AG10803 (cell line): ENCODE measurements around the gene TMEM225.
"Not testable (repeated sequence)": the region's sequence is repeated elsewhere in the genome, so short reads cannot be mapped to it uniquely, and the experiment has no call there.

Experiments used
- DNase-seq: peaks from one replicate; pipeline ENCODE4 v3.0.0; 2010; ENCODE audit warnings: low read depth
- H3K4me3 ChIP-seq: 2 replicates; pipeline ENCODE4 v1.5.1; 2011; ENCODE audit warnings: mild to moderate bottlenecking, low read length, control low read depth
- TF ChIP-seq, protein P1 (sequence below): conservative IDR thresholded peaks from 2 replicates; pipeline ENCODE4 v1.5.1; 2011; ENCODE audit warnings: mild to moderate bottlenecking, low read length, control low read depth, inconsistent platforms

Gene TMEM225

DNA sequence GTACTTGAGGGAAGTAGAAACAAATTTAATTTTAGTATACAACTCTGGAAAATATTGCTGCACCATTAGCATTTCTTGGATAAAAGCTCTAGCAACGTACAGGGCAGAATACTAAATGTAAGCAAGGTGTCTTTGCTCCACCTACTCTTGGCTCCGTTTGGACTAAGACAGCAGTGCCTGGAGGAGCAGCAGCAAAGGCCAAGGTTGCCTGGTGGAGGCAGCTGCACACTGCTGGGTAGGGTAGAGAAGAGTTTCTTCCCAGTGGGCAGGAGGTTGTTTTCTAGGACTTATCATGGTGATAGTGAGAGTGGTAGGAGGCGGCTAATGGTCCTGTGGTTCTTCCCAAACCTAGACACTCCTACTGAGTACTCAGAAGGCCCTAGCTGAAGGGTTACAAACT, 14.3 kb upstream of the TMEM225 start:
- no peak for DNase-seq
- TF ChIP-seq, protein P1, sequence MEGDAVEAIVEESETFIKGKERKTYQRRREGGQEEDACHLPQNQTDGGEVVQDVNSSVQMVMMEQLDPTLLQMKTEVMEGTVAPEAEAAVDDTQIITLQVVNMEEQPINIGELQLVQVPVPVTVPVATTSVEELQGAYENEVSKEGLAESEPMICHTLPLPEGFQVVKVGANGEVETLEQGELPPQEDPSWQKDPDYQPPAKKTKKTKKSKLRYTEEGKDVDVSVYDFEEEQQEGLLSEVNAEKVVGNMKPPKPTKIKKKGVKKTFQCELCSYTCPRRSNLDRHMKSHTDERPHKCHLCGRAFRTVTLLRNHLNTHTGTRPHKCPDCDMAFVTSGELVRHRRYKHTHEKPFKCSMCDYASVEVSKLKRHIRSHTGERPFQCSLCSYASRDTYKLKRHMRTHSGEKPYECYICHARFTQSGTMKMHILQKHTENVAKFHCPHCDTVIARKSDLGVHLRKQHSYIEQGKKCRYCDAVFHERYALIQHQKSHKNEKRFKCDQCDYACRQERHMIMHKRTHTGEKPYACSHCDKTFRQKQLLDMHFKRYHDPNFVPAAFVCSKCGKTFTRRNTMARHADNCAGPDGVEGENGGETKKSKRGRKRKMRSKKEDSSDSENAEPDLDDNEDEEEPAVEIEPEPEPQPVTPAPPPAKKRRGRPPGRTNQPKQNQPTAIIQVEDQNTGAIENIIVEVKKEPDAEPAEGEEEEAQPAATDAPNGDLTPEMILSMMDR = no peak
- H3K4me3 ChIP-seq = no peak overlapping the region

DNA sequence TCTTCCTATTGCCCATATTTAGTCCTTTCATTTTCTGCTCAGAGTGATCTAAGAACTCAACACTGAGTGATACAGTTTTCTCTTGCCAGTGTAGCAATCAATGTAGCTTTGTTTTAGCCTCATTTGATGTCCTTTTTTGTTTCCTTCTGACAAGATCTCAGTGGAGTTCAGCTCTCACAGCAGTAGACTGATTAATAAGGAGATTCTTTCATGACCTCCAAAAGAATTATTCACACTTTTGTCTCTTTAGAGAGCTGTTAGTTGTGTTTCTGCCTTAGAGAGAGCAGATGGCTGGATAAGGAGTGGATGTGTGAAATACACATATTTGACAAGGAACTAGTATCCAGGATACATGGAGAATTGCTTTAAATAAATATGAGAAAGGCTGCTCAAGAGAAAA, 6.6 kb upstream of the TMEM225 start:
- TF ChIP-seq, protein P1 = no peak

DNA sequence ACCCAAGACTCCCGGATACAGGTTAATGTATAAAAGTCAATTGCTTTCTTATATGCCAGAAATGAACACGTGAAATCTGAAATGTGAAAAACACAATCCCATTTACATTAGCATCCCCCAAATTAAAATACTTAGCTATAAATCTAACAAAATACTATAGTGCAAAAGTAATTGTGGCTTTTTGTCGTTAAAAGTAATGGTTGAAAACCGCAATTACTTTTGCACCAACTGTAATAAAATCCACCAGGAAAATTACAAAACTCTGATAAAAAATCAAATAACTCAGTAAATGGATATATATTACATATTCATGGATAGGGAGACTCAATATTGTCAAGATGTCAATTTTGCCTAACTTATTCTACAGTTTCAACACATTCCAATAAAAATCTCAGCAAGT, 4.6 kb downstream of the TMEM225 start:
- DNase-seq = no peak
- TF ChIP-seq, protein P1 = no peak
- H3K4me3 ChIP-seq = no peak overlapping the region

More for the DNA sequence above, 6.6 kb upstream of the TMEM225 start:
- no peak for DNase-seq
- H3K4me3 ChIP-seq = no peak overlapping the region

DNA sequence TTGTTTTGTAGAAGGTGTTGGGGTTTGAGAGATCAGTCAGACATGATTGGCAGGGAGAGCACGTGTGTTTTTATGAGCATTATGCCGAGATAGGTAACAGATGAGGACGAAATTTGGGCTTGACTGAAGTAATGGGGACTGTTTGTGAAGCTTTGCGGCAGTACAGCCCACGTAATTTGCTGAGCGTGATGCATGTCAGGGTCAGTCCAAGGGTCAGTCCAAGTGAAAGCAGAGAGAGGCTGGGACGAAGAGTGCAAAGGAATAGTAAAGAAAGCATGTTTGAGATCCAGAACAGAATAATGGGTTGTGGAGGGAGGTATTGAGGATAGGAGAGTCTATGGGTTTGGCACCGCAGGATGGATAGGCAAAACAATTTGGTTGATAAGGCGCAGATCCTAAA, 17.7 kb downstream of the TMEM225 start:
- DNase-seq, H3K4me3 ChIP-seq: not testable (repeated sequence)

DNA sequence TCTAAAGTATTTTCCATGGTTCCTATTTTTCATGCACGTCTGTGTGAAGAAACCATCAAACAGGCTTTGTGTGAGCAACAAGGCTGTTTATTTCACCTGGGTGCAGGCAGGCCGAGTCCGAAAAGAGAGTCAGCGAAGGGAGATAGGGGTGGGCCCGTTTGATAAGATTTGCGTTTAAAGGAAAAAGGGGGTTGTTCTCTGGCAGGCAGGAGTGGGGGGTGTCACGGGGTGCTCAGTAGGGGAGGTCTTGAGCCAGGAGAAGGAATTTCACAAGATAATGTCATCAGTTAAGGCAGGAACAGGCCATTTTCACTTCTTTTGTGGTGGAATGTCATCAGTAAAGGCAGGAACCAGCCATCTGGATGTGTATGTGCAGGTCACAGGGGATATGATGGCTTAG, 20.2 kb downstream of the TMEM225 start:
- not testable (repeated sequence) for H3K4me3 ChIP-seq, DNase-seq

DNA sequence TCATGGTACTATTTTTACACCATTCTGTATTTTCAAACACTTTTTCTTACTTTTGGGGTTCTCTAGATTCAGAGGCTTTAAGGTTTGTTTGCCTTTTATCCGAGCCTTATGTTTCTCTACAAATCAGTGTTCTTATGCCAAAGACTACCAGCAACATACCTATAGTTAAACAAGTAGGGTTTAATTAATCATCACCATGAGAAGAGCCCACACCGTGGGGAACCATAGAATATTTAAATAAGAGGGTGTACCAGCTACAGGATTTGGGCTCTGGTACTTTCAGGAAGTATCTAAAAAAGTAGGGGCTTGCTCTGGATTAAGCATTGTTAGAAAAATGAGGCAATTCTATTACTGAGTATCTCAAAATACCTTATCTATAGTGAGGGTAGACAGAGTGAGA, 25.7 kb downstream of the TMEM225 start:
- TF ChIP-seq, protein P1 = no peak
- H3K4me3 ChIP-seq = no peak overlapping the region

DNA sequence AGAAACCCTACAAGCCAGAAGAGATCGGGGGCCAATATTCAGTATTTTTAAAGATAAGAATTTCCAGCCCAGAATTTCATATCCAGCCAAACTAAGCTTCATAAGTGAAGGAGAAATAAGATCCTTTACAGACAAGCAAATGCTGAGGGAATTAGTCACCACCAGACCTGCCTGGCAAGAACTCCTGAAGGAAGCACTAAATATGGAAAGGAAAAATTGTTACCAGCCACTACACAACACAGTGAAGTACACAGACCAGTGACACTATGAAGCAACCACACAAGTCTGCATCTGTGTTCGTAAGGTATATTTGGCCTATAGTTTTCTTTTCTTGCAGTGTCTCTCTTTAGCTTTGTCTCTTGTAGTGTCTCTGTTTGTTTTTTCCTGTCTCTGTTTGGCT, 29.0 kb downstream of the TMEM225 start:
- TF ChIP-seq, protein P1 = no peak
- DNase-seq = no peak
- H3K4me3 ChIP-seq = no peak overlapping the region

More for the DNA sequence above, 25.7 kb downstream of the TMEM225 start:
- DNase-seq = no peak

DNA sequence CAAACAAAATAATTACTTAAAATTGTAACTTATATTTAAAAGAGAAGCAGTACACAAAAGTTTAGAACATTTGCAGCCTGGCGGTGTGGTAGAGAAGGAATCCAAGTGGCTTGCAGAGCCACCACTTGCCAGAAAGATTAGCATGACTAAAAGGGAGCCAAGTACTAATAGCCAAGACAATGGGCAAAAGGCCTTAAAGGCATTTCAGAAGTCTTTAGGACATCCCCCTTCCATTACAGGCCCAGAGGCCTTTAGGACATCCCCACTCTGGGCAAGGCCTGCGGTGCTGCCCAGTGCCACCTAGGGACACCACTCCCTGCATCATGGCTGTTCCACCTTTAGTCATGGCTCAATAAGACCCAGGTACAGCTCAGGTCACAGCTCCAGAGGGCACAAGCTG, 32.4 kb downstream of the TMEM225 start:
- no peak for DNase-seq
- no peak overlapping the region for H3K4me3 ChIP-seq
- TF ChIP-seq, protein P1 = no peak
